Neutrophil (primary cell): ENCODE results near the gene TMOD2.

Source experiments
- H3K27ac ChIP-seq: fragments of 200-600 bp; sonication (generic); 2 replicates; pipeline ENCODE4 v1.5.1; 2016; ENCODE audit warnings: mild to moderate bottlenecking, moderate library complexity
- H3K27me3 ChIP-seq: fragments of 200-600 bp; sonication (generic); 2 replicates; pipeline ENCODE4 v1.6.0; 2016; ENCODE audit warnings: mild to moderate bottlenecking
- H3K36me3 ChIP-seq: fragments of 200-600 bp; sonication (generic); 2 replicates; pipeline ENCODE4 v1.5.1; 2017
- H3K4me1 ChIP-seq, 2 experiments: fragments of 200-600 bp in 1 of 2; sonication (generic) in 1 of 2; 1 replicate in 1 of 2; 2 replicates in 1 of 2; pipeline versions ENCODE4 v1.5.1 to v1.6.1; 2013 to 2016; ENCODE audit warnings: low read depth in 1 of 2, low read length in 1 of 2, mild to moderate bottlenecking in 1 of 2, moderate library complexity in 1 of 2; ENCODE audit not compliant: control insufficient read depth in 1 of 2, insufficient read depth in 1 of 2
- H3K4me3 ChIP-seq, 2 experiments: fragments of 200-600 bp in 1 of 2; sonication (generic) in 1 of 2; 1 replicate in 1 of 2; 2 replicates in 1 of 2; pipeline ENCODE4 v1.5.1; 2013 to 2016; ENCODE audit warnings: low read depth in 1 of 2, low read length in 1 of 2, mild to moderate bottlenecking in 1 of 2, moderate library complexity in 1 of 2
- H3K9me3 ChIP-seq: fragments of 200-600 bp; sonication (generic); 2 replicates; pipeline ENCODE4 v1.5.1; 2016
- TF ChIP-seq, protein P1 (sequence below): fragments of 200-600 bp; sonication (generic); IDR thresholded peaks from 2 replicates; pipeline ENCODE4 v1.5.1; 2016; ENCODE audit warnings: antibody characterized with exemption

The TMOD2 gene

DNA sequence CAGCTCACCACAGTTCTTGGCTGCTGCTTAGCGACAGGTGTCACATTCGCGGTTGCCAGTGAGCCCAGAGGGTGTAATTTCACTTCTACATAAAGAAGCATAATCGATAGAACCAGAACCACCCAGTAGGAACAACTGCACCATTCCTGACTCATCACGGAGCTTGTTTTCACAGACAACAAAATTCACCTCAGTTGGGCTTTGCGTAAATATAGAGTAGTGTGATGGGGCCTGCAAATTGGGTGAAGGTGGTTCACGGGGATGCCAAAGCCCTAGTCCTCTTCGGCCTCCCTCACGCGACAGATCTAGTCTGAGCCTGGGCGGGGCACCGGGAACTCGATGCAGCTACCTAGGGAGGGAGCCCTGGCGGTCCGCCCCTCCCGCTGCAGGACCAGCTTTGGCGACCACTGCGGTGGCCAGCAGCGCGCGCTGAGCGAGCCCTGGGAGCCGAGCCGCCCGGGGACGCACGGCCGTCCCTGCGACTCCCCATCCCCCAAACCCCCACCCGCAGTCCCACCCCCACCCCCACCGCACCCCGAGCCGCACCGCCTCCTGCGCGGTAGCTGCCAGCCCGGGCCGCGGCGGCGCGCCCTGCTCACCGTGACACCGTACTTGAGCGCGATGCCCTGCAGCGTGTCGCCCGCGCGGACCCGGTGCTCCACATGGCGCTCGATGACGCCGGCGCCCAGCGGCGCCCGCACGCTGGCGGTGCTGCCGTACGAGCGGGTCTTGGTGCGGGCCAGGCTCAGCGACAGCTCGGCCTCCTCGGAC is 14.5 kb upstream of the TMOD2 start:
- TF ChIP-seq, protein P1, sequence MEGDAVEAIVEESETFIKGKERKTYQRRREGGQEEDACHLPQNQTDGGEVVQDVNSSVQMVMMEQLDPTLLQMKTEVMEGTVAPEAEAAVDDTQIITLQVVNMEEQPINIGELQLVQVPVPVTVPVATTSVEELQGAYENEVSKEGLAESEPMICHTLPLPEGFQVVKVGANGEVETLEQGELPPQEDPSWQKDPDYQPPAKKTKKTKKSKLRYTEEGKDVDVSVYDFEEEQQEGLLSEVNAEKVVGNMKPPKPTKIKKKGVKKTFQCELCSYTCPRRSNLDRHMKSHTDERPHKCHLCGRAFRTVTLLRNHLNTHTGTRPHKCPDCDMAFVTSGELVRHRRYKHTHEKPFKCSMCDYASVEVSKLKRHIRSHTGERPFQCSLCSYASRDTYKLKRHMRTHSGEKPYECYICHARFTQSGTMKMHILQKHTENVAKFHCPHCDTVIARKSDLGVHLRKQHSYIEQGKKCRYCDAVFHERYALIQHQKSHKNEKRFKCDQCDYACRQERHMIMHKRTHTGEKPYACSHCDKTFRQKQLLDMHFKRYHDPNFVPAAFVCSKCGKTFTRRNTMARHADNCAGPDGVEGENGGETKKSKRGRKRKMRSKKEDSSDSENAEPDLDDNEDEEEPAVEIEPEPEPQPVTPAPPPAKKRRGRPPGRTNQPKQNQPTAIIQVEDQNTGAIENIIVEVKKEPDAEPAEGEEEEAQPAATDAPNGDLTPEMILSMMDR, result no peak
- Histone ChIP-seq H3K9me3 (no peaks in the 10 kb centered on the region), H3K4me1 (peaks cover 38 to 44% of the 10 kb centered on the region in 2 experiments), H3K27me3 (no peaks in the 10 kb centered on the region), H3K36me3 (no peaks in the 10 kb centered on the region), H3K27ac (peak overlapping the region; percentile 86), H3K4me3 (peak overlapping the region; percentile 72 to 88)

DNA sequence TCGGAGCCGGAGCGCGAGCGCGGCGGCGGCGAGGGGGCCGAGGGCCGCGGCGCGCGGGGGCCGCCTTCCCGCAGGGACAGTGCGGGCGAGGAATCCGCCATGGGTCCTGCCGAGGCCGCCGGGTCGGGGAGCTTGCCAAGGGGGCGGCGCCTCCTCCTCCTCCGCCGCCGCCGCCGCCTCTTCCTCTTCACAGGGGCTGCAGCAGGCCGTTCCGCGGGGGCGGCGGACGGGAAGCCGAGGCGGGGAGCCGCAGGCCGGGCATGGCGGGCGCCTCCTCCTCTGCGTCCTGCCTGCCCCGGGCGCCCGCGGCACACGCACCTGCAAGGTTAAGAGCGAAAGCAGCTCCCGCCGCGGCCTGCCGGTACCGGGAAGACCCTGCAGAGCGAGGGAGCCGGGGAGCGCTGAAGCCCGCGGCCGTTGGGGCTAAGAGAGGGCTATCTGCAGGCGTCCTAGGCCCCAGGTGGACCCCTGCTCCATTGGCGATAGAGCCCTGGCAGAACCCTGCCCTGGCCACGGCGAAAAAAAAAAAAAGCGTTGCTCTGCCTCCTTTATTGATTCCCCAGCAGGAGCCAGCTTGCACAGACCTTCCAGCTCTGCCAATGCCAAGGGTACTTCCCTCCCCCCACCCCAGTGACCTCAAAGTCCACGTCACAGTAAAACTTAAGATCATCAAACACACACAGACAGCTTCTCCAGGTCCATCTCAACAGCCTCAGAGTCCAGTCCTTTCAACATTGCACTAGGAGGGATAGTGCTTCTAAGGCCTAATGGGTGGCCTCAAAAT is 13.7 kb upstream of the TMOD2 start, which contains the start of gene LYSMD2:
LYSMD2 (minus strand) TSS at position 134 of the 784 bp plus-strand sequence; CDS start at position 101, 33 bp downstream.
- TF ChIP-seq, protein P1, result no peak
- Histone ChIP-seq H3K27ac (peak within 1 kb of the TSS; percentile 86), H3K4me1 (peaks cover 30 to 36% of the 10 kb centered on the region in 2 experiments), H3K4me3 (peak within 1 kb of the TSS; percentile 72 to 88), H3K9me3 (no peaks in the 10 kb centered on the region), H3K36me3 (no peaks in the 10 kb centered on the region), H3K27me3 (no peaks in the 10 kb centered on the region)

DNA sequence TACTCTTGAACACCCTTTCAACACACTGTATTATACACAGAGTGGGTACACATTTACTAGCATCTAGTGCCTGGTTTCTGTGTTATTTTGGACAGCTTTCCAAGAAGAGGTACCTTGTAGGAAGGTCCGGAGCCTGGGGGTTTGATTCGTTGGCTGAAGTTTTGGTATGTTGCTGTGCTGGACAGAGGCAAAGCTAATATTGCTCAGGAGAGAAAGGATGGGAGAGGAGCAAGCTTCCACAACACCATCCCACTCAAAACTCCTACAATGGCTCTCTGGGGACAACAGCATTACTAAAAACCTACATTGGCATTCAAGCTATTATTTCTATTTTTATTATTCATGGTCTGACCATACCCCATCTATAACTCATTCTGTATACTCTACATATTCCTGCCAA is 12.8 kb upstream of the TMOD2 start:
- no peaks in the 10 kb centered on the region for H3K9me3 ChIP-seq
- H3K4me3 ChIP-seq, result no peak overlapping the region
- no peaks in the 10 kb centered on the region for H3K27me3 ChIP-seq
- no peaks in the 10 kb centered on the region for H3K36me3 ChIP-seq
- peak overlapping the region; percentile 86 for H3K27ac ChIP-seq
- TF ChIP-seq, protein P1, result no peak
- H3K4me1 ChIP-seq, result peaks cover 24 to 31% of the 10 kb centered on the region in 2 experiments

DNA sequence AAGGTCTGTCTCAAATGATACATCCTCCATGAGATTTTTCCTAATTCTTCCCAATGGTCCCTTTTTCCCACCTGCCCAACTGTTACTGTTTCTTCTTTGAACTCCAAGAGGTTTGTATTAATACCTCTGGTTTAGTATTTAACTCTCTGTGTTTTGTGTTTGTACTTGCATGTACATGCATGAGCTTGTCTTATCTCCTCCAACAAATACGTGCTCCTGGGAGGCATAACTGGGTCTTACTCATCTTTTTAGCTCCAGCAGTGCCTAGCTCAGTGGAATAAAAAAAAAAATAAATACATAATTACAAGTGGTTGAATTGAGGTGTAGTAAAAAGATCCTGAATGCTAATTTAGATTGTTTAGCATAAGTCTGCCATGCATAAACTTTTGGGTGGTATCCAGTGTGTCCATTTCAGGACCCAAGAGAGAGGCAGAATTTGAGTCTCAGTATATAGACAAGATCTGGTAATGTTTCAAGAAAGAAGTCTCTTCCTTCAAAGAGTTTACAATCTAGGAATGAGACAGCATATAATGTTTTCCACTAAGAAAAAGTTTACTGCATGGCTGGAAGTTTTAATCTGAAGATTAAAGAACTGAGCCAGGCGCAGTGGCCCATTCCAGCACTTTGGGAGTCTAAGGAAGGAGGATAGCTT is 12.2 kb upstream of the TMOD2 start:
- peaks cover 24 to 31% of the 10 kb centered on the region in 2 experiments for H3K4me1 ChIP-seq
- no peak overlapping the region for H3K4me3 ChIP-seq
- no peak overlapping the region for H3K27ac ChIP-seq
- TF ChIP-seq, protein P1, result no peak
- H3K27me3 ChIP-seq, result no peaks in the 10 kb centered on the region
- H3K9me3 ChIP-seq, result no peaks in the 10 kb centered on the region
- no peaks in the 10 kb centered on the region for H3K36me3 ChIP-seq

DNA sequence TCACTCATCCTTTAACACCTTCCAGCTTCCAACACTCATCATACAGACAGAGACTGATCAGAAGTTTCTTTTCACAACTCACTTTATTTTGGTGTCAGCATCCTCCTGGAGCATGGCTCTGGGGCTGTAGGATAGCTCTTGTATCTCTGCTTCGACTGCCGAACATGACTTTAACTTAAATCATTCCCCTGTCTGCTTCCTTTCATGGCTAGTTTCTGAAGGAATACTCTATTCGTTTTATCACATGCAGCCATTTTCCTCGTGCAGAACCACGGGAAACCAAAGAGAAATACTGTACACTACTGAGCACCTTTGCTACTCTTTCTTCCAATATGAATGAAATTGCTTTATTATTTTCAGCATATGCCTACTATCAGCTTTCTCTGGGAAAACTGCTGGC is 2.1 kb upstream of the TMOD2 start:
- no peaks in the 10 kb centered on the region for H3K9me3 ChIP-seq
- peaks cover 29 to 31% of the 10 kb centered on the region in 2 experiments for H3K4me1 ChIP-seq
- H3K36me3 ChIP-seq, result no peaks in the 10 kb centered on the region
- no peak overlapping the region for H3K27ac ChIP-seq
- H3K4me3 ChIP-seq, result no peak overlapping the region
- TF ChIP-seq, protein P1, result no peak
- H3K27me3 ChIP-seq, result peaks cover 25% of the 10 kb centered on the region
